NCI-H2029 (cell line): ENCODE measurements around the gene KCNJ16.

Experiments used
- DNase-seq: peaks from one replicate; lab custom pipeline; 2025; lab: John Stamatoyannopoulos, UW

The KCNJ16 gene

GRCh38 chr17:70128727-70129238 is 53.8 kb downstream of the KCNJ16 start:
- no peak for DNase-seq

GRCh38 chr17:70130289-70130688 is 55.3 kb downstream of the KCNJ16 start:
- DNase-seq: no peak

GRCh38 chr17:70132505-70132904 is 57.5 kb downstream of the KCNJ16 start:
- no peak for DNase-seq

- no peak for DNase-seq
Measured at GRCh38 chr17:70134042-70134441, 59.0 kb downstream of the KCNJ16 start.

GRCh38 chr17:70134777-70135176 is 59.8 kb downstream of the KCNJ16 start:
- no peak for DNase-seq

- DNase-seq: no peak
Measured at GRCh38 chr17:70136131-70136530, 61.1 kb downstream of the KCNJ16 start.

GRCh38 chr17:70137451-70138230 is 62.6 kb downstream of the KCNJ16 start:
- DNase-seq: no peak

GRCh38 chr17:70138291-70138865 is 63.4 kb downstream of the KCNJ16 start:
- no peak for DNase-seq

- no peak for DNase-seq
Measured at GRCh38 chr17:70139449-70139993, 64.5 kb downstream of the KCNJ16 start.

- DNase-seq: no peak
Measured at GRCh38 chr17:70144260-70144846, 69.3 kb downstream of the KCNJ16 start.

- DNase-seq: no peak
Measured at GRCh38 chr17:70153210-70153609, 78.2 kb downstream of the KCNJ16 start.

- DNase-seq: no peak
Measured at GRCh38 chr17:70157151-70157550, 82.1 kb downstream of the KCNJ16 start.

- no peak for DNase-seq
Measured at GRCh38 chr17:70158180-70158579, 83.2 kb downstream of the KCNJ16 start.

GRCh38 chr17:70158591-70158990 is 83.6 kb downstream of the KCNJ16 start:
- no peak for DNase-seq

GRCh38 chr17:70159980-70160379 is 85.0 kb downstream of the KCNJ16 start:
- no peak for DNase-seq

- no peak for DNase-seq
Measured at GRCh38 chr17:70161519-70161918, 86.5 kb downstream of the KCNJ16 start.

GRCh38 chr17:70165383-70165782 is 90.4 kb downstream of the KCNJ16 start:
- DNase-seq: no peak

GRCh38 chr17:70166615-70167014 is 91.6 kb downstream of the KCNJ16 start:
- DNase-seq: no peak

GRCh38 chr17:70168044-70168976 is 93.3 kb downstream of the KCNJ16 start:
- no peak for DNase-seq

GRCh38 chr17:70168977-70169708 is 94.1 kb downstream of the KCNJ16 start, which contains the start of gene KCNJ2:
Gene KCNJ2, plus strand, starts transcription at chr17:70169532. Its CDS starts 5,508 bp downstream, at chr17:70175040.
- DNase-seq: peak; percentile 61
